ENCODE measurements around the gene LRMDA. TPM values are rescaled to one million over a fixed set of nuclear protein-coding genes. Genes with fewer than 3 reads are reported as not detected.
"Not testable (repeated sequence)": the region's sequence is repeated elsewhere in the genome, so short reads cannot be mapped to it uniquely, and the experiment has no call there.

LRMDA gene
- polyA plus RNA-seq, 3 donors: 39.8 to 59.6 (median 56.4) TPM

DNA sequence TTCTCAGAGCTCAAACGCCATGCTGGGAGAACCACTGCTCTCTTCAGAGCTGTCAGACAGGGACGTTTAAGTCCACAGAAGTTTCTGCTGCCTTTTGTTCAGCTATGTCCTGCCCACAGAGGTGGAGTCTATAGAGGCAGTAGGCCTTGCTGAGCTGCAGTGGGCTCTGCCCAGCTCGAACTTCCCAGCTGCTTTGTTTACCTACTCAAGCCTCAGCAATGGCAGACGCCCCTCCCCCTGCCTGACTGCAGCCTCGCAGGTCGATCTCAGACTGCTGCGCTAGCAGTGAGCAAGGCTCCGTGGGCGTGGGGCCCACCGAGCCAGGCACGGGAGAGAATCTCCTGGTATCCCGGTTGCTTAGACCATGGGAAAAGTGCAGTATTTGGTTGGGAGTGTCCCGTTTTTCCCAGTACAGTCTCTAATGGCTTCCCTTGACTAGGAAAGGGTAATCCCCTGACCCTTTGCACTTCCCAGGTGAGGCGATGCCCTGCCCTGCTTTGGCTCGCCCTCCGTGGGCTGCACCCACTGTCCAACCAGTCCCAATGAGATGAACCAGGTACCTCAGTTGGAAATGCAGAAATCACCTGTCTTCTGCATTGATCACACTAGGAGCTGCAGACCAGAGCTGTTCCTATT, 89.9 kb downstream of the LRMDA start:
- H3K9ac ChIP-seq (ENCODE audit: insufficient read depth, low read length, poor library complexity, severe bottlenecking); H3K4me2 ChIP-seq (replicated peaks; ENCODE audit: extremely low read depth, low read length, poor library complexity, severe bottlenecking); H3K27ac Mint-ChIP-seq; H3K4me3 Mint-ChIP-seq; H3K4me3 ChIP-seq (replicated peaks in 1 of 3; ENCODE audit: low read depth in 2 of 3, low read length in 3 of 3); H3K9me3 ChIP-seq (replicated peaks in 1 of 2; ENCODE audit: control insufficient read depth in 1 of 2, insufficient read depth in 1 of 2, low read length in 2 of 2); H3K27ac ChIP-seq (ENCODE audit: low read depth in 1 of 2, low read length in 2 of 2); H2AFZ ChIP-seq (ENCODE audit: insufficient read depth, low read depth, low read length, poor library complexity, severe bottlenecking); H3K27me3 ChIP-seq (ENCODE audit: control insufficient read depth in 2 of 2, insufficient read depth in 2 of 2, low read length in 2 of 2); DNase-seq; H3K27me3 Mint-ChIP-seq (ENCODE audit: low read depth in 3 of 3); H3K36me3 ChIP-seq (replicated peaks in 1 of 2; ENCODE audit: control insufficient read depth in 1 of 2, insufficient read depth in 2 of 2, low read length in 2 of 2): not testable (repeated sequence)
- H3K36me3 Mint-ChIP-seq: peaks cover 22 to 23% of the 10 kb centered on the region in 2 donors
- H4K20me1 ChIP-seq (ENCODE audit: insufficient read depth, low read length): peaks cover 13% of the 10 kb centered on the region
- H3K9me3 Mint-ChIP-seq: peaks cover 3 to 17% (median 8%) of the 10 kb centered on the region in 7 donors
- H3K4me1 Mint-ChIP-seq: peaks cover 43% of the 10 kb centered on the region
- H3K79me2 ChIP-seq (ENCODE audit: insufficient read depth, low read length): peaks cover 68% of the 10 kb centered on the region
- intact Hi-C loops (cut with micrococcal nuclease): loop anchor here in 1 of 2 donors (10.0 kb wide), 1 partner anchor 57 kb away; no protein-coding TSS in a partner anchor
- peaks cover 20 to 32% of the 10 kb centered on the region in 2 donors for H3K4me1 ChIP-seq (ENCODE audit: control insufficient read depth in 1 of 2, insufficient read depth in 2 of 2, low read length in 2 of 2)
- WGBS (ENCODE audit: insufficient coverage): 98% methylated on average over 11 of the region's 16 CpGs

- Histone ChIP-seq H4K20me1 (ENCODE audit: insufficient read depth, low read length) (peaks cover 13% of the 10 kb centered on the region), H3K79me2 (ENCODE audit: insufficient read depth, low read length) (peaks cover 70% of the 10 kb centered on the region), H3K9me3 (replicated peaks in 1 of 2; ENCODE audit: control insufficient read depth in 1 of 2, insufficient read depth in 1 of 2, low read length in 2 of 2) (no peaks in the 10 kb centered on the region), H3K4me3 (replicated peaks in 1 of 3; ENCODE audit: low read depth in 2 of 3, low read length in 3 of 3) (no peak overlapping the region), H2AFZ (ENCODE audit: insufficient read depth, low read depth, low read length, poor library complexity, severe bottlenecking) (no peak overlapping the region), H3K9ac (ENCODE audit: insufficient read depth, low read length, poor library complexity, severe bottlenecking) (no peak overlapping the region), H3K27me3 (ENCODE audit: control insufficient read depth in 2 of 2, insufficient read depth in 2 of 2, low read length in 2 of 2) (no peaks in the 10 kb centered on the region), H3K36me3 (replicated peaks in 1 of 2; ENCODE audit: control insufficient read depth in 1 of 2, insufficient read depth in 2 of 2, low read length in 2 of 2) (no peaks in the 10 kb centered on the region), H3K4me1 (ENCODE audit: control insufficient read depth in 1 of 2, insufficient read depth in 2 of 2, low read length in 2 of 2) (peaks cover 37% of the 10 kb centered on the region in 2 donors), H3K27ac (ENCODE audit: low read depth in 1 of 2, low read length in 2 of 2) (no peak overlapping the region), H3K4me2 (replicated peaks; ENCODE audit: extremely low read depth, low read length, poor library complexity, severe bottlenecking) (no peak overlapping the region)
- peaks cover 13 to 23% of the 10 kb centered on the region in 2 donors for H3K36me3 Mint-ChIP-seq
- peaks cover 38% of the 10 kb centered on the region for H3K4me1 Mint-ChIP-seq
- no peak for DNase-seq
- H3K27me3 Mint-ChIP-seq (ENCODE audit: low read depth in 3 of 3): no peaks in the 10 kb centered on the region
- peaks cover 0 to 5% (median 2%) of the 10 kb centered on the region in 7 donors for H3K9me3 Mint-ChIP-seq
- no peak overlapping the region for H3K27ac Mint-ChIP-seq
- no peak overlapping the region for H3K4me3 Mint-ChIP-seq
- TF ChIP-seq CTCF (IDR thresholded peaks at IDR 0.05): no peak
- intact Hi-C loops (cut with micrococcal nuclease): loop anchor here in 1 of 2 donors (5.0 to 10.0 kb wide), 2 partner anchors 60 to 123 kb away; partner anchors contain the start of gene ZNF503
- WGBS (ENCODE audit: insufficient coverage): 67% methylated on average over 1 of the region's 1 CpG
Observed at GRCh38 chr10:75525067-75525466, 93.6 kb downstream of the LRMDA start.

All from CD14-positive monocyte (primary cell).